Astrocyte (in vitro differentiated cells and primary cell): ENCODE results near the gene NPPB. TPM values are rescaled to one million over a fixed set of nuclear protein-coding genes. Genes with fewer than 3 reads are reported as not detected.
A peak's percentile ranks its signal among the peaks of the same experiment; 100 is the strongest.

Source experiments
- DNase-seq: peaks from one replicate; pipeline ENCODE4 v3.0.0-alpha.2; 2010; ENCODE audit warnings: low read depth
- FAIRE-seq: peaks from 2 replicates; lab custom pipeline; 2011; peaks lifted over from hg19 to GRCh38; lab: Jason Lieb, UNC
- H2AFZ ChIP-seq: 2 replicates; pipeline ENCODE4 v1.6.0; 2012; ENCODE audit warnings: low read depth, low read length, inconsistent platforms
- H3K27ac ChIP-seq: 2 replicates; pipeline ENCODE4 v1.5.1; 2011; ENCODE audit warnings: low read depth, low read length, inconsistent platforms
- H3K27me3 ChIP-seq: 2 replicates; pipeline ENCODE4 v1.6.0; 2011; ENCODE audit warnings: low read length, inconsistent platforms; ENCODE audit not compliant: insufficient read depth
- H3K36me3 ChIP-seq: 2 replicates; pipeline ENCODE4 v1.5.1; 2011; ENCODE audit warnings: low read length, inconsistent platforms; ENCODE audit not compliant: insufficient read depth
- H3K4me1 ChIP-seq: 2 replicates; pipeline ENCODE4 v1.5.1; 2011; ENCODE audit warnings: low read length, inconsistent platforms; ENCODE audit not compliant: insufficient read depth
- H3K4me2 ChIP-seq: 2 replicates; pipeline ENCODE4 v1.6.0; 2012; ENCODE audit warnings: low read length, inconsistent platforms
- H3K4me3 ChIP-seq: 2 replicates; pipeline ENCODE4 v1.5.1; 2011; ENCODE audit warnings: low read depth, mild to moderate bottlenecking, low read length, inconsistent platforms; ENCODE audit not compliant: insufficient read depth
- H3K79me2 ChIP-seq: 2 replicates; pipeline ENCODE4 v1.6.0; 2012; ENCODE audit warnings: mild to moderate bottlenecking, low read length, inconsistent platforms; ENCODE audit not compliant: insufficient read depth
- H3K9ac ChIP-seq: 2 replicates; pipeline ENCODE4 v1.6.0; 2012; ENCODE audit warnings: mild to moderate bottlenecking, low read length, inconsistent platforms
- H3K9me3 ChIP-seq: 2 replicates; pipeline ENCODE4 v1.5.1; 2012; ENCODE audit warnings: low read depth, mild to moderate bottlenecking, low read length, inconsistent platforms; ENCODE audit not compliant: insufficient read depth
- H4K20me1 ChIP-seq: 2 replicates; pipeline ENCODE4 v1.6.0; 2012; ENCODE audit warnings: low read length, inconsistent platforms; ENCODE audit not compliant: insufficient read depth
- H3K27ac Mint-ChIP-seq: one replicate; pipeline ENCODE4 v1.8.0; 2021; ENCODE audit warnings: mild to moderate bottlenecking, mixed read lengths; ENCODE audit not compliant: unreplicated experiment
- H3K27me3 Mint-ChIP-seq: one replicate; pipeline ENCODE4 v1.8.0; 2021; ENCODE audit warnings: low read depth, mixed read lengths; ENCODE audit not compliant: unreplicated experiment
- H3K36me3 Mint-ChIP-seq: one replicate; pipeline ENCODE4 v1.8.0; 2021; ENCODE audit warnings: low read depth, mixed read lengths; ENCODE audit not compliant: unreplicated experiment
- H3K4me1 Mint-ChIP-seq: one replicate; pipeline ENCODE4 v1.8.0; 2021; ENCODE audit warnings: low read depth, mixed read lengths; ENCODE audit not compliant: unreplicated experiment
- H3K4me3 Mint-ChIP-seq: one replicate; pipeline ENCODE4 v1.8.0; 2021; ENCODE audit warnings: mild to moderate bottlenecking, moderate library complexity, mixed read lengths; ENCODE audit not compliant: unreplicated experiment
- H3K9me3 Mint-ChIP-seq: one replicate; pipeline ENCODE4 v1.8.0; 2021; ENCODE audit warnings: mild to moderate bottlenecking, mixed read lengths; ENCODE audit not compliant: unreplicated experiment
- EZH2 ChIP-seq: IDR thresholded peaks from 2 replicates; pipeline ENCODE4 v1.6.1; 2012; ENCODE audit warnings: mild to moderate bottlenecking, low read length, inconsistent platforms; ENCODE audit not compliant: insufficient read depth
- total RNA-seq: library from RNA; stranded (reverse); gene quantifications from 2 replicates; pipeline ENCODE4 v1.2.1, GENCODE V29; 2021
- TF ChIP-seq, protein P1 (sequence below): IDR thresholded peaks from 2 replicates; pipeline ENCODE4 v1.5.1; 2011; ENCODE audit warnings: low read depth, mild to moderate bottlenecking, inconsistent platforms, low read length, moderate library complexity; ENCODE audit not compliant: insufficient read depth

The NPPB gene
- total RNA-seq, 1 donor from 2014 or later: 449 TPM

DNA sequence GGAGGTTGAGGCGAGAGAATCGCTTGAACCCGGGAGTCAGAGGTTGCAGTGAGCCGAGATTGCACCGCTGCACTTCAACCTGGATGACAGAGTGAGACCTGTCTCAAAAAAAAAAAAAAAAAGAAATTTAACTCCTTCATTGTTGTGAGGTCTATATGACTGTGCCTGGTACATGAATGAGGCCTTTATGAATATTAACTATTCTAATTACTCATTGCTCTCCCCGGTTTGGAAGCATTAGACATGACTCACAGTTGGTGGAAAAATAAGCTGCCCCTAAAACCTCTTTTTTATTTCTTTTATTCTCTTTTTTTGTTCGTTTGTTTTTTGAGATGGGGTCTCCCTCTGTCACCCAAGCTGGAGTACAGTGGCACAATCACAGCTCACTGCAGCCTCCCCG lies 3.3 kb downstream of the NPPB start:
- Histone ChIP-seq H3K4me1 (peaks cover 12% of the 10 kb centered on the region), H3K27me3 (peaks cover 22% of the 10 kb centered on the region), H3K9ac (no peak overlapping the region), H3K36me3 (no peaks in the 10 kb centered on the region), H3K79me2 (no peaks in the 10 kb centered on the region), H3K27ac (no peak overlapping the region), H3K4me2 (no peak overlapping the region), H2AFZ (no peak overlapping the region), H3K9me3 (no peaks in the 10 kb centered on the region), H4K20me1 (no peaks in the 10 kb centered on the region), H3K4me3 (no peak overlapping the region)
- Mint-ChIP-seq H3K9me3 (no peaks in the 10 kb centered on the region), H3K27ac (no peak overlapping the region), H3K36me3 (no peaks in the 10 kb centered on the region), H3K27me3 (peaks cover 19% of the 10 kb centered on the region), H3K4me1 (peaks cover 19% of the 10 kb centered on the region), H3K4me3 (no peak overlapping the region)
- FAIRE-seq: no peak
- no peak for TF ChIP-seq EZH2
- TF ChIP-seq, protein P1, sequence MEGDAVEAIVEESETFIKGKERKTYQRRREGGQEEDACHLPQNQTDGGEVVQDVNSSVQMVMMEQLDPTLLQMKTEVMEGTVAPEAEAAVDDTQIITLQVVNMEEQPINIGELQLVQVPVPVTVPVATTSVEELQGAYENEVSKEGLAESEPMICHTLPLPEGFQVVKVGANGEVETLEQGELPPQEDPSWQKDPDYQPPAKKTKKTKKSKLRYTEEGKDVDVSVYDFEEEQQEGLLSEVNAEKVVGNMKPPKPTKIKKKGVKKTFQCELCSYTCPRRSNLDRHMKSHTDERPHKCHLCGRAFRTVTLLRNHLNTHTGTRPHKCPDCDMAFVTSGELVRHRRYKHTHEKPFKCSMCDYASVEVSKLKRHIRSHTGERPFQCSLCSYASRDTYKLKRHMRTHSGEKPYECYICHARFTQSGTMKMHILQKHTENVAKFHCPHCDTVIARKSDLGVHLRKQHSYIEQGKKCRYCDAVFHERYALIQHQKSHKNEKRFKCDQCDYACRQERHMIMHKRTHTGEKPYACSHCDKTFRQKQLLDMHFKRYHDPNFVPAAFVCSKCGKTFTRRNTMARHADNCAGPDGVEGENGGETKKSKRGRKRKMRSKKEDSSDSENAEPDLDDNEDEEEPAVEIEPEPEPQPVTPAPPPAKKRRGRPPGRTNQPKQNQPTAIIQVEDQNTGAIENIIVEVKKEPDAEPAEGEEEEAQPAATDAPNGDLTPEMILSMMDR: no peak
- no peak for DNase-seq

DNA sequence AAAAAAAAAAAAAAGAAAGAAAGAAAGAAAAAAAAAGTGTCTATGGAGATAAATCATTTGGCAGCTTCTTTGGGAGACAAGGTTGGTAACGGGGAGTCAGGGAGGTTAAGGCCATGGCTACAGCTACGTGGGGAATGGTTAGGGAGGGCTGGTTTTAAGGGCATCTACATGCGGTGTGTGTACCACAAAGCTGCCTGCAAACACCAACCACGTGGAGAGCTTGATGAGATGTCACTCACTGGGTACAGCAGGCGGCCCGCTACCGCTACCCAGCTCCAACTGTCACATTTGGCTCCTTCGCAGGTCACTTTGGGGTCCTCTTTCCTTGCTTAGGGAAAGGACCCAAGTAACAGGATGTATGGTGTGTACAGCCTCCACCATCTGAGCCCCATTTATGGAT lies 4.2 kb downstream of the NPPB start:
- peaks cover 20% of the 10 kb centered on the region for H3K27me3 ChIP-seq
- H3K9ac ChIP-seq: no peak overlapping the region
- peaks cover 3% of the 10 kb centered on the region for H3K36me3 Mint-ChIP-seq
- H3K4me3 Mint-ChIP-seq: no peak overlapping the region
- H3K4me2 ChIP-seq: no peak overlapping the region
- H3K27ac ChIP-seq: no peak overlapping the region
- FAIRE-seq (no peak), DNase-seq (no peak)
- H3K4me1 ChIP-seq: peaks cover 11% of the 10 kb centered on the region
- H3K27me3 Mint-ChIP-seq: peaks cover 16% of the 10 kb centered on the region
- H2AFZ ChIP-seq: no peak overlapping the region
- H3K27ac Mint-ChIP-seq: peak overlapping the region; percentile 59
- no peak overlapping the region for H3K4me3 ChIP-seq
- no peaks in the 10 kb centered on the region for H3K9me3 Mint-ChIP-seq
- H3K36me3 ChIP-seq: no peaks in the 10 kb centered on the region
- no peaks in the 10 kb centered on the region for H3K9me3 ChIP-seq
- H3K79me2 ChIP-seq: no peaks in the 10 kb centered on the region
- TF ChIP-seq, protein P1: no peak
- no peak for TF ChIP-seq EZH2
- H4K20me1 ChIP-seq: no peaks in the 10 kb centered on the region
- peaks cover 10% of the 10 kb centered on the region for H3K4me1 Mint-ChIP-seq

DNA sequence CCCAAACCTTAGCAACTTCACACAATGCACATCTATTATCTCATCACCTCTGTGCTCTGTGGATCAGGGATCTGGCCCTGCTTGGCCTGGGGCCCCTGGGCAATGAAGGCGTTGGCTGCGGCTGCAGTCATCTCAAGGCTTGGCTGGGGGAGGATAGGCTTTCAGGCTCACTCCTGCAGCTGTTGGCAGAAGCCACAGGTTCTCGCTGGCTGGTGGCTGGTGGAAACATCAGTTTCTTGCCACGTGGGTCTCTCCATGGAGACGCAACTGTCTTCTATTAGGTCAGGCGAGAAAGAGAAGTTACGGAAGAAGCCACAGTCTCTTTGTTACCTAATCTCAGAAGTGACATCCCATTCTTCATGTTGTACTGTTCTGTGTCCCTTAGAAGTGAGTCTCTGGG lies 7.6 kb downstream of the NPPB start:
- Histone ChIP-seq H3K4me2 (no peak overlapping the region), H3K4me1 (no peaks in the 10 kb centered on the region), H3K9me3 (no peaks in the 10 kb centered on the region), H3K36me3 (no peaks in the 10 kb centered on the region), H2AFZ (no peak overlapping the region), H3K27me3 (peaks cover 4% of the 10 kb centered on the region), H3K4me3 (no peak overlapping the region), H3K79me2 (no peaks in the 10 kb centered on the region), H4K20me1 (peaks cover 15% of the 10 kb centered on the region), H3K9ac (no peak overlapping the region), H3K27ac (no peak overlapping the region)
- Mint-ChIP-seq H3K9me3 (no peaks in the 10 kb centered on the region), H3K4me3 (no peak overlapping the region), H3K4me1 (peaks cover 2% of the 10 kb centered on the region), H3K36me3 (peaks cover 10% of the 10 kb centered on the region), H3K27ac (no peak overlapping the region), H3K27me3 (peaks cover 14% of the 10 kb centered on the region)
- TF ChIP-seq, protein P1: no peak
- no peak for TF ChIP-seq EZH2
- DNase-seq (no peak), FAIRE-seq (no peak)
